GM21515 (cell line): ENCODE data around the gene PDPN.

ENCODE experiments used
- ATAC-seq: cut with Tn5 transposase; IDR thresholded peaks from one replicate; pipeline ENCODE4 v1.9.1; 2021; ENCODE audit not compliant: unreplicated experiment

The PDPN gene

GRCh38 chr1:13576926-13577325 is 6.7 kb upstream of the PDPN start:
- no peak for ATAC-seq

- ATAC-seq = no peak
These were observed 5.8 kb upstream of the PDPN start for GRCh38 chr1:13577846-13578245.

GRCh38 chr1:13581446-13581845 is 2.2 kb upstream of the PDPN start:
- ATAC-seq = no peak

- no peak for ATAC-seq
These were observed 754 bp upstream of the PDPN start for GRCh38 chr1:13582713-13583443.

GRCh38 chr1:13583966-13584791 is 547 bp downstream of the PDPN start:
- no peak for ATAC-seq

- ATAC-seq = no peak
These were observed 1.4 kb downstream of the PDPN start for GRCh38 chr1:13584876-13585611.

GRCh38 chr1:13585612-13585991 is 2.0 kb downstream of the PDPN start:
- no peak for ATAC-seq

GRCh38 chr1:13586001-13586400 is 2.4 kb downstream of the PDPN start:
- ATAC-seq = no peak

- ATAC-seq = no peak
These were observed 3.8 kb downstream of the PDPN start for GRCh38 chr1:13587256-13588030.

- no peak for ATAC-seq
These were observed 5.5 kb downstream of the PDPN start for GRCh38 chr1:13588946-13589796.

GRCh38 chr1:13590486-13590885 is 6.9 kb downstream of the PDPN start:
- ATAC-seq = no peak

- no peak for ATAC-seq
These were observed 10.0 kb downstream of the PDPN start for GRCh38 chr1:13593511-13594131.

- ATAC-seq = no peak
These were observed 11.8 kb downstream of the PDPN start for GRCh38 chr1:13595411-13595810.

GRCh38 chr1:13597166-13597565 is 13.5 kb downstream of the PDPN start:
- ATAC-seq = no peak

- no peak for ATAC-seq
These were observed 17.3 kb downstream of the PDPN start for GRCh38 chr1:13600762-13601453.

GRCh38 chr1:13604176-13604575 is 20.5 kb downstream of the PDPN start:
- ATAC-seq = no peak

- ATAC-seq = no peak
These were observed 21.1 kb downstream of the PDPN start for GRCh38 chr1:13604721-13605120.

- ATAC-seq = no peak
These were observed 21.5 kb downstream of the PDPN start for GRCh38 chr1:13605159-13605558.

GRCh38 chr1:13607002-13607401 is 23.4 kb downstream of the PDPN start:
- no peak for ATAC-seq
